K562 (cell line): Measurements from ENCODE around the gene BDKRB2. TPM values are rescaled to one million over a fixed set of nuclear protein-coding genes. Genes with fewer than 3 reads are reported as not detected.

Experiments used
- ATAC-seq: fragments of 200-7000 bp; cut with Tn5 transposase; 3 replicates; pipeline ENCODE4 v1.9.1; 2020; ENCODE audit warnings: moderate library complexity
- BruUV-seq: library from RNA; stranded (reverse); fragments of 400-500 nt; replicated peaks from 2 replicates; lab custom pipeline; 2021; lab: Mats Ljungman, UMichigan
- CTCF ChIA-PET: fragments of 300-600 bp; formaldehyde crosslinking; extraction: SDS; loops from one replicate; lab custom pipeline; 2021; ENCODE audit warnings: low intra/inter-chr PET ratio; lab: Yijun Ruan, JAX
- POLR2A ChIA-PET: fragments of 300-600, 350-650 bp; sonication (Branson Sonifier 250); formaldehyde crosslinking; extraction: SDS; loops from one replicate; lab custom pipeline; 2021; ENCODE audit warnings: antibody characterized with exemption, inconsistent platforms; lab: Yijun Ruan, JAX
- DNase-seq, 4 experiments: peaks; one replicate each; pipeline versions ENCODE4 v3.0.0 to v3.0.0-alpha.2; 2011 to 2018; ENCODE audit warnings: low spot score in 3 of 4, mixed read lengths in 3 of 4; ENCODE audit errors: extremely low read depth in 1 of 4
- FAIRE-seq: peaks from 2 replicates; lab custom pipeline; 2011; peaks lifted over from hg19 to GRCh38; lab: Jason Lieb, UNC
- H2AFZ ChIP-seq: 2 replicates; pipeline ENCODE4 v1.6.0; 2011; ENCODE audit warnings: low read depth, low read length, control low read depth, inconsistent platforms
- H3K27ac ChIP-seq: fragments of 200-600 bp; 3 replicates; pipeline ENCODE4 v1.8.0; 2011; ENCODE audit warnings: low read depth, mild to moderate bottlenecking, control low read depth, inconsistent platforms, low read length, moderate library complexity, mixed read lengths; ENCODE audit errors: extremely low read depth
- H3K27me3 ChIP-seq, 2 experiments: fragments of 300-600 bp in 1 of 2; 2 replicates in 1 of 2; 3 replicates in 1 of 2; pipeline versions ENCODE4 v1.6.0 to v1.8.0; 2011; ENCODE audit warnings: inconsistent platforms in 2 of 2, low read length in 2 of 2, mild to moderate bottlenecking in 1 of 2, mixed read lengths in 1 of 2, moderate library complexity in 1 of 2; ENCODE audit not compliant: control insufficient read depth in 2 of 2, insufficient read depth in 2 of 2
- H3K36me3 ChIP-seq: fragments of 300-600 bp; 3 replicates; pipeline ENCODE4 v1.8.0; 2011; ENCODE audit warnings: mild to moderate bottlenecking, low read length, inconsistent platforms; ENCODE audit not compliant: control insufficient read depth, insufficient read depth
- H3K4me1 ChIP-seq, 2 experiments: fragments of 200-600 bp in 1 of 2; replicated peaks in 1 of 2; 2 replicates in 1 of 2; 3 replicates in 1 of 2; pipeline versions ENCODE4 v1.5.1 to v1.8.0; 2011; ENCODE audit warnings: inconsistent platforms in 2 of 2, low read length in 2 of 2, mild to moderate bottlenecking in 1 of 2, mixed read lengths in 1 of 2, moderate library complexity in 1 of 2; ENCODE audit not compliant: control insufficient read depth in 2 of 2, insufficient read depth in 2 of 2
- H3K4me2 ChIP-seq: 2 replicates; pipeline ENCODE4 v1.6.1; 2011; ENCODE audit warnings: low read length, control low read depth, inconsistent platforms, mixed read lengths; ENCODE audit not compliant: insufficient read depth
- H3K4me3 ChIP-seq: fragments of 200-600 bp; sonication (generic), shearing (Covaris generic); 2 replicates; pipeline ENCODE4 v1.5.1; 2016; ENCODE audit warnings: control low read depth, inconsistent platforms
- H3K79me2 ChIP-seq: fragments of 200-600 bp; 3 replicates; pipeline ENCODE4 v1.8.0; 2011; ENCODE audit warnings: low read length, inconsistent platforms; ENCODE audit not compliant: control insufficient read depth, insufficient read depth
- H3K9ac ChIP-seq, 2 experiments: 2 replicates each; pipeline versions ENCODE4 v1.6.0 to v1.6.1; 2011; ENCODE audit warnings: low read depth in 2 of 2, low read length in 2 of 2, control low read depth in 1 of 2, inconsistent platforms in 1 of 2, mild to moderate bottlenecking in 1 of 2, mixed read lengths in 1 of 2; ENCODE audit not compliant: insufficient read depth in 1 of 2
- H3K9me1 ChIP-seq: one replicate; pipeline ENCODE4 v1.6.0; 2011; ENCODE audit warnings: inconsistent platforms, mild to moderate bottlenecking, low read length, moderate library complexity; ENCODE audit not compliant: control insufficient read depth, insufficient read depth
- H3K9me3 ChIP-seq: replicated peaks from 2 replicates; pipeline ENCODE4 v1.5.1; 2011; ENCODE audit warnings: low read depth, low read length, inconsistent platforms; ENCODE audit not compliant: control insufficient read depth, insufficient read depth
- H4K20me1 ChIP-seq: replicated peaks from 2 replicates; pipeline ENCODE4 v1.6.1; 2011; ENCODE audit warnings: low read length, inconsistent platforms, mixed read lengths; ENCODE audit not compliant: control insufficient read depth, insufficient read depth
- ATF1 ChIP-seq, 2 experiments: fragments of 450-650 bp in 1 of 2; IDR thresholded peaks; 2 replicates each; pipeline ENCODE4 v1.6.1; 2016; ENCODE audit warnings: missing compliant biosample characterization in 1 of 2, missing genetic modification characterization in 1 of 2
- ATF6 ChIP-seq: sonication (generic); formaldehyde crosslinking; IDR thresholded peaks from 2 replicates; pipeline ENCODE4 v1.4.0; 2020; ENCODE audit warnings: mild to moderate bottlenecking, missing genetic modification reagents
- EP300 ChIP-seq: IDR thresholded peaks from 2 replicates; pipeline ENCODE4 v1.6.1; 2012; ENCODE audit warnings: low read length, improper control_type of control experiment
- KLF6 ChIP-seq: fragments of 250-450 bp; sonication (Bioruptor Pico); IDR thresholded peaks from 2 replicates; pipeline ENCODE4 v1.4.0; 2020; ENCODE audit warnings: mild to moderate bottlenecking, moderate library complexity, borderline replicate concordance
- MAFK ChIP-seq: IDR thresholded peaks from 2 replicates; pipeline ENCODE4 v1.6.1; 2011; ENCODE audit warnings: low read length, improper control_type of control experiment
- MED1 ChIP-seq: sonication (generic); formaldehyde crosslinking; IDR thresholded peaks from 2 replicates; pipeline ENCODE4 v1.8.1; 2023; ENCODE audit warnings: missing genetic modification reagents, borderline replicate concordance
- MXD1 ChIP-seq: fragments of 250-450 bp; sonication (Bioruptor Pico); IDR thresholded peaks from 2 replicates; pipeline ENCODE4 v1.8.0; 2021; ENCODE audit warnings: borderline replicate concordance, mild to moderate bottlenecking, moderate library complexity; ENCODE audit not compliant: poor library complexity, severe bottlenecking
- NBN ChIP-seq: fragments of 450-650 bp; IDR thresholded peaks from 2 replicates; pipeline ENCODE4 v1.6.1; 2016; ENCODE audit warnings: low read depth, mild to moderate bottlenecking
- OTX1 ChIP-seq: fragments of 450-650 bp; formaldehyde crosslinking; IDR thresholded peaks from 2 replicates; pipeline ENCODE4 v1.4.0; 2022; ENCODE audit warnings: mild to moderate bottlenecking
- PHB ChIP-seq: fragments of 250-450 bp; sonication (Bioruptor Pico); IDR thresholded peaks from 2 replicates; pipeline ENCODE4 v1.5.0; 2021
- RBM17 ChIP-seq: fragments of 200-400 bp; formaldehyde crosslinking; IDR thresholded peaks from 2 replicates; pipeline ENCODE4 v1.6.1; 2017; ENCODE audit warnings: low read depth, mild to moderate bottlenecking, low read length, borderline replicate concordance
- SLC30A9 ChIP-seq: fragments of 250-450 bp; sonication (Bioruptor Pico); IDR thresholded peaks from 2 replicates; pipeline ENCODE4 v1.8.0; 2022; ENCODE audit warnings: mild to moderate bottlenecking, moderate library complexity
- SMARCC2 ChIP-seq: fragments of 450-650 bp; IDR thresholded peaks from 2 replicates; pipeline ENCODE4 v1.6.1; 2017; ENCODE audit warnings: antibody characterized with exemption, moderate library complexity, mild to moderate bottlenecking, low read depth
- TFE3 ChIP-seq: fragments of 450-650 bp; formaldehyde crosslinking; IDR thresholded peaks from 2 replicates; pipeline ENCODE4 v1.4.0; 2020; ENCODE audit warnings: mild to moderate bottlenecking, mixed read lengths
- ZNF384 ChIP-seq: IDR thresholded peaks from 2 replicates; pipeline ENCODE4 v1.6.1; 2012; ENCODE audit warnings: low read depth, low read length, improper control_type of control experiment
- WGBS: fragments of 100-300 bp; shearing (Covaris generic); methylation state at CpG from one replicate; pipeline ENCODE4 v1.1.6; 2016; ENCODE audit warnings: low coverage, mixed read lengths; ENCODE audit not compliant: insufficient coverage; ENCODE audit errors: missing lambda C conversion rate; 5-methylcytosine and 5-hydroxymethylcytosine counted together
- in situ Hi-C: fragments of 300-500 bp; cut with MboI; formaldehyde crosslinking; loops from 4 replicates; pipeline ENCODE4 v1.15.0; 2018; ENCODE audit warnings: inconsistent platforms, mixed read lengths
- intact Hi-C: fragments of 100-400 bp; cut with micrococcal nuclease; formaldehyde crosslinking; loops from 2 replicates; pipeline ENCODE4 v1.14.2; 2022
- polyA plus RNA-seq, 8 experiments: library from polyadenylated mRNA; depleted of rRNA in 4 of 8; stranded (reverse) in 5 of 8; unstranded in 3 of 8; fragments of >200 nt; fragmentation: Nextera tagmentation in 2 of 8; fragmentation: Illumina TruSeq in 1 of 8; extraction: Ambion mirVana in 2 of 8; extraction: Trizol in 1 of 8; gene quantifications; 2 replicates each; pipeline versions ENCODE4 v1.2.1 to v1.2.3, GENCODE V29; 2011 to 2014; ENCODE audit warnings: inconsistent platforms in 1 of 8, missing spikeins in 1 of 8
- total RNA-seq, 7 experiments: library from RNA; depleted of rRNA in 6 of 7; stranded (reverse); fragments of >200 nt in 6 of 7; fragmentation: Illumina TruSeq in 2 of 7; extraction: Trizol in 2 of 7; gene quantifications; 2 replicates each; pipeline versions ENCODE4 v1.2.1 to v1.2.3, GENCODE V29; 2011 to 2021; ENCODE audit warnings: low replicate concordance in 1 of 7
- TF ChIP-seq, protein P1 (sequence below): fragments of 450-650 bp; IDR thresholded peaks from 2 replicates; pipeline ENCODE4 v1.6.1; 2016; ENCODE audit warnings: antibody characterized with exemption

Gene BDKRB2
- total and polyA plus RNA-seq, 9 of the 15 experiments (the other 6 are each of a cell fraction or from before 2014, with no cell fraction given) = 0.02 TPM; not detected in 8

GRCh38 chr14:96273629-96274028, 69.0 kb downstream of the BDKRB2 start (continued):
- TF ChIP-seq, protein P1, sequence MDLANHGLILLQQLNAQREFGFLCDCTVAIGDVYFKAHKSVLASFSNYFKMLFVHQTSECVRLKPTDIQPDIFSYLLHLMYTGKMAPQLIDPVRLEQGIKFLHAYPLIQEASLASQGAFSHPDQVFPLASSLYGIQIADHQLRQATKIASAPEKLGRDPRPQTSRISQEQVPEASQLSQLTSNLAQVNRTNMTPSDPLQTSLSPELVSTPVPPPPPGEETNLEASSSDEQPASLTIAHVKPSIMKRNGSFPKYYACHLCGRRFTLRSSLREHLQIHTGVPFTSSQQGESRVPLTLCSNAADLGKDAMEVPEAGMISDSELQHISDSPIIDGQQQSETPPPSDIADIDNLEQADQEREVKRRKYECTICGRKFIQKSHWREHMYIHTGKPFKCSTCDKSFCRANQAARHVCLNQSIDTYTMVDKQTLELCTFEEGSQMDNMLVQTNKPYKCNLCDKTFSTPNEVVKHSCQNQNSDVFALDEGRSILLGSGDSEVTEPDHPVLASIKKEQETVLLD = no peak
- TF ChIP-seq ZNF384 = no peak
- no peak for TF ChIP-seq OTX1 (CRISPR knock-in tag)
- TF ChIP-seq PHB (CRISPR knock-in tag) = no peak
- TF ChIP-seq RBM17 = no peak

DNA sequence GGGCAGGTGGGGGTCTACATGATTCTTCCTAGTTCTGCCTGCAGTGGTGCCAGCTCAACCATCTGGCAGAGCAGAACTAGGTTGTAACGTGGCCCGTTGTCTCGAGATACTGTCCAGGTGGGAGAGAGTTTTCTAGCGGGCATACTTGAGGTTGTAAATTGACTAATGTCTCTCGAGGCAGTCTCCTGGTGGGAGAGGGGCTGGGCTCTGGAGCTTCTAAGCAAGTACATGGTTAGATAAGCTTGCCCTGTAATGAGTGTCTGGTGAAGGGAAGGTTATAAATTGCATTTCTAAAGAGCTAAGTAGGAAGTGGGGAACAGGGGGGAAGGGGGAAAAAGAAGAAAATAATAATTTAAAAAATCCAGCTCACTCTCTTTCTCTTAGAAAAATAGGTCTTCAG, 69.5 kb downstream of the BDKRB2 start:
- H2AFZ ChIP-seq = no peak overlapping the region
- CTCF ChIA-PET = no interaction called here
- H4K20me1 ChIP-seq = no peaks in the 10 kb centered on the region
- no peak overlapping the region for H3K4me2 ChIP-seq
- H3K4me1 ChIP-seq = no peaks in the 10 kb centered on the region; a peak in 1 of 5 replicates
- no peaks in the 10 kb centered on the region; the same call in none of the 2 replicates for H3K9me3 ChIP-seq
- intact Hi-C loops = loop anchor here (10.0 kb wide), 2 partner anchors 269 to 709 kb away; no protein-coding TSS in a partner anchor
- peaks cover 0 to 3% of the 10 kb centered on the region in 2 experiments; a peak in 2 of 5 replicates for H3K27me3 ChIP-seq
- no peaks in the 10 kb centered on the region for H3K9me1 ChIP-seq
- no peak for DNase-seq
- POLR2A ChIA-PET = no interaction called here
- H3K9ac ChIP-seq = no peak overlapping the region
- no peak overlapping the region for H3K27ac ChIP-seq
- no TSS peak for BruUV-seq
- no peak for FAIRE-seq
- no peak overlapping the region for H3K4me3 ChIP-seq
- 0% methylated on average over 5 of the region's 5 CpGs for WGBS
- H3K36me3 ChIP-seq = no peaks in the 10 kb centered on the region
- in situ Hi-C loops = loop anchor here (25.0 kb wide), 1 partner anchor 712 kb away; no protein-coding TSS in a partner anchor
- no peak for ATAC-seq
- H3K79me2 ChIP-seq = no peaks in the 10 kb centered on the region
- TF ChIP-seq SMARCC2 = no peak
- TF ChIP-seq KLF6 (CRISPR knock-in tag) = no peak
- TF ChIP-seq TFE3 (CRISPR knock-in tag) = no peak
- no peak for TF ChIP-seq MXD1 (CRISPR knock-in tag)
- TF ChIP-seq EP300 = no peak
- TF ChIP-seq ATF1 (CRISPR knock-in tag; IDR thresholded peaks at IDR 0.05) = no peak
- TF ChIP-seq ATF1 (tag; IDR thresholded peaks at IDR 0.05) = no peak
- no peak for TF ChIP-seq ATF6
- no peak for TF ChIP-seq SLC30A9 (CRISPR knock-in tag)
- no peak for TF ChIP-seq NBN
- TF ChIP-seq MED1 (CRISPR knock-in tag) = no peak
- TF ChIP-seq MAFK = no peak
